B cell (primary cell): ENCODE data around the gene HOXB3. TPM values are rescaled to one million over a fixed set of nuclear protein-coding genes. Genes with fewer than 3 reads are reported as not detected.

Experiments
- ATAC-seq: fragments of 200-7000 bp; cut with Tn5 transposase; one replicate; pipeline ENCODE4 v1.10.0; 2021; ENCODE audit warnings: low read depth, mild to moderate bottlenecking, moderate number of reproducible peaks, moderate library complexity
- CTCF ChIA-PET: fragments of 350-600 bp; sonication (Branson Sonifier 250); formaldehyde crosslinking; loops from one replicate; lab custom pipeline; 2021; ENCODE audit warnings: antibody characterized with exemption, inconsistent platforms; lab: Charles Lee
- POLR2A ChIA-PET: fragments of 350-600 bp; sonication (Branson Sonifier 250); formaldehyde crosslinking; loops from one replicate; lab custom pipeline; 2021; ENCODE audit warnings: antibody characterized with exemption; lab: Charles Lee
- DNase-seq: peaks from one replicate; pipeline ENCODE4 v3.0.0; 2013
- H2AFZ ChIP-seq: 2 replicates; pipeline ENCODE4 v1.6.1; 2012; ENCODE audit warnings: mild to moderate bottlenecking, low read depth, low read length; ENCODE audit not compliant: insufficient read depth, poor library complexity, severe bottlenecking
- H3K27ac ChIP-seq, 2 donors: 1 replicate in 1 of 2; 2 replicates in 1 of 2; pipeline ENCODE4 v1.5.1; 2012 to 2013; ENCODE audit warnings: low read length in 2 of 2, mild to moderate bottlenecking in 2 of 2, moderate library complexity in 1 of 2
- H3K27me3 ChIP-seq, 4 experiments: fragments of 200-600 bp in 1 of 4; sonication (generic) in 1 of 4; replicated peaks in 1 of 4; 1 replicate in 2 of 4; 2 replicates in 2 of 4; pipeline versions ENCODE4 v1.6.1 to v1.7.0; 2013 to 2016; ENCODE audit warnings: low read length in 3 of 4, mild to moderate bottlenecking in 2 of 4, mixed read lengths in 1 of 4, moderate library complexity in 1 of 4; ENCODE audit not compliant: insufficient read depth in 4 of 4, control insufficient read depth in 3 of 4; ENCODE audit errors: control extremely low read depth in 1 of 4
- H3K36me3 ChIP-seq, 2 experiments: replicated peaks in 1 of 2; 1 replicate in 1 of 2; 2 replicates in 1 of 2; pipeline versions ENCODE4 v1.6.1 to v1.7.1; 2013; ENCODE audit warnings: low read length in 1 of 2; ENCODE audit not compliant: insufficient read depth in 2 of 2, control insufficient read depth in 1 of 2; ENCODE audit errors: control extremely low read depth in 1 of 2, extremely low read depth in 1 of 2
- H3K4me1 ChIP-seq, 2 donors: fragments of 200-600 bp in 1 of 2; sonication (generic) in 1 of 2; 1 replicate in 1 of 2; 2 replicates in 1 of 2; pipeline versions ENCODE4 v1.5.1 to v1.6.1; 2013 to 2017; ENCODE audit warnings: low read length in 2 of 2; ENCODE audit not compliant: control insufficient read depth in 2 of 2, insufficient read depth in 2 of 2
- H3K4me2 ChIP-seq: replicated peaks from 2 replicates; pipeline ENCODE3; 2012; ENCODE audit warnings: mild to moderate bottlenecking, low read depth, low read length; ENCODE audit not compliant: poor library complexity, severe bottlenecking
- H3K4me3 ChIP-seq, 5 experiments: fragments of 200-600 bp in 1 of 5; sonication (generic) in 1 of 5; 1 replicate in 3 of 5; 2 replicates in 2 of 5; pipeline versions ENCODE4 v1.5.1 to v1.7.0; 2011 to 2016; ENCODE audit warnings: low read length in 4 of 5, mild to moderate bottlenecking in 4 of 5, low read depth in 2 of 5, control low read depth in 1 of 5, moderate library complexity in 1 of 5; ENCODE audit not compliant: insufficient read depth in 1 of 5; ENCODE audit errors: control extremely low read depth in 1 of 5, extremely low read depth in 1 of 5
- H3K79me2 ChIP-seq: fragments of 200-600 bp; sonication (generic); one replicate; pipeline ENCODE4 v1.6.0; 2016; ENCODE audit warnings: low read length; ENCODE audit not compliant: control insufficient read depth, insufficient read depth
- H3K9ac ChIP-seq: fragments of 200-600 bp; sonication (generic); 2 replicates; pipeline ENCODE4 v1.6.1; 2017; ENCODE audit warnings: mild to moderate bottlenecking, low read length, moderate library complexity
- H3K9me3 ChIP-seq, 3 donors: one replicate each; pipeline versions ENCODE4 v1.6.1 to v1.7.1; 2013; ENCODE audit warnings: low read length in 2 of 3; ENCODE audit not compliant: control insufficient read depth in 2 of 3, insufficient read depth in 1 of 3; ENCODE audit errors: control extremely low read depth in 1 of 3
- H4K20me1 ChIP-seq: 2 replicates; pipeline ENCODE4 v1.6.0; 2012; ENCODE audit warnings: mild to moderate bottlenecking, low read length; ENCODE audit not compliant: insufficient read depth, control insufficient read depth, poor library complexity, severe bottlenecking
- H3K27ac Mint-ChIP-seq: one replicate; pipeline ENCODE4 v1.8.0; 2021; ENCODE audit warnings: mixed read lengths
- H3K27me3 Mint-ChIP-seq: one replicate; pipeline ENCODE4 v1.8.0; 2021; ENCODE audit warnings: mixed read lengths
- H3K4me1 Mint-ChIP-seq: one replicate; pipeline ENCODE4 v1.8.0; 2021; ENCODE audit warnings: mixed read lengths
- H3K4me3 Mint-ChIP-seq: one replicate; pipeline ENCODE4 v1.8.0; 2021; ENCODE audit warnings: mixed read lengths
- H3K9me3 Mint-ChIP-seq: one replicate; pipeline ENCODE4 v1.8.0; 2022; ENCODE audit warnings: mixed read lengths; ENCODE audit not compliant: insufficient read depth
- CTCF ChIP-seq: fragments of 200-600 bp; IDR thresholded peaks from one replicate; pipeline ENCODE4 v1.8.0; 2022; ENCODE audit warnings: antibody characterized with exemption, mild to moderate bottlenecking
- EZH2 ChIP-seq: IDR thresholded peaks from 2 replicates; pipeline ENCODE4 v1.6.1; 2012; ENCODE audit warnings: borderline replicate concordance, low read depth, mild to moderate bottlenecking, moderate library complexity, low read length; ENCODE audit not compliant: insufficient read depth, poor library complexity, severe bottlenecking
- WGBS: methylation state at CpG from one replicate; pipeline ENCODE4 v1.1.5; 2013; ENCODE audit warnings: missing lambda C conversion rate; ENCODE audit not compliant: insufficient coverage; 5-methylcytosine and 5-hydroxymethylcytosine counted together
- intact Hi-C: fragments of 100-400 bp; cut with micrococcal nuclease; formaldehyde crosslinking; loops from one replicate; pipeline ENCODE4 v1.10.0; 2022
- polyA plus RNA-seq: library from polyadenylated mRNA; depleted of rRNA; stranded (reverse); fragments of >200 nt; gene quantifications from 2 replicates; pipeline ENCODE4 v1.2.3, GENCODE V29; 2012
- total RNA-seq, 2 donors: library from RNA; stranded (reverse); fragments of 120-200 nt in 1 of 2; gene quantifications; 1 replicate in 1 of 2; 2 replicates in 1 of 2; pipeline versions ENCODE4 v1.2.3 to v1.2.4, GENCODE V29; 2013 to 2022

The HOXB3 gene
- total and polyA plus RNA-seq, 2 donors (not counting 1 experiment from before 2014, with no cell fraction given) = 3.0 to 4.0 TPM

GRCh38 chr17:48628649-48629410 lies 38.8 kb upstream of the HOXB3 start:
- intact Hi-C loops = no loop called here
- peaks cover 29 to 35% of the 10 kb centered on the region in 2 donors for H3K4me1 ChIP-seq
- peaks cover 0 to 96% (median 68%) of the 10 kb centered on the region in 4 experiments for H3K27me3 ChIP-seq
- no peak for TF ChIP-seq CTCF
- TF ChIP-seq EZH2 = no peak
- H3K27me3 Mint-ChIP-seq = peaks cover 77% of the 10 kb centered on the region
- no peak overlapping the region for H3K4me2 ChIP-seq
- H2AFZ ChIP-seq = no peak overlapping the region
- no peaks in the 10 kb centered on the region for H4K20me1 ChIP-seq
- no peaks in the 10 kb centered on the region for H3K36me3 ChIP-seq
- H3K9me3 Mint-ChIP-seq = no peaks in the 10 kb centered on the region
- H3K27ac Mint-ChIP-seq = no peak overlapping the region
- H3K4me1 Mint-ChIP-seq = peaks cover 24% of the 10 kb centered on the region
- POLR2A ChIA-PET = no interaction called here
- DNase-seq (no peak), ATAC-seq (no peak)
- H3K9ac ChIP-seq = no peak overlapping the region
- CTCF ChIA-PET = interaction anchor here (0.8 to 1.2 kb wide), 6 partner anchors 9 to 366 kb away, joined by 3 to 5 read pairs (median 4); no protein-coding TSS in a partner anchor
- 84% methylated on average over 2 of the region's 5 CpGs for WGBS
- peaks cover 0 to 12% (median 0%) of the 10 kb centered on the region in 3 donors for H3K9me3 ChIP-seq
- H3K4me3 ChIP-seq = no peak overlapping the region
- no peak overlapping the region for H3K4me3 Mint-ChIP-seq
- no peak overlapping the region for H3K27ac ChIP-seq
- H3K79me2 ChIP-seq = no peaks in the 10 kb centered on the region
